Stomach smooth muscle (tissue), 2 donors: ENCODE data around the gene KRTAP3-1.

Source experiments
- H3K27ac ChIP-seq: one replicate; pipeline ENCODE4 v1.7.0; 2013; ENCODE audit warnings: mild to moderate bottlenecking, low read length, inconsistent platforms
- H3K27me3 ChIP-seq, 2 donors: one replicate each; pipeline ENCODE4 v1.7.0; 2013; ENCODE audit warnings: low read length in 2 of 2; ENCODE audit not compliant: insufficient read depth in 2 of 2, control insufficient read depth in 1 of 2
- H3K36me3 ChIP-seq, 2 donors: one replicate each; pipeline ENCODE4 v1.7.0; 2013; ENCODE audit warnings: low read length in 2 of 2; ENCODE audit not compliant: control insufficient read depth in 2 of 2, insufficient read depth in 2 of 2
- H3K4me1 ChIP-seq: one replicate; pipeline ENCODE4 v1.7.0; 2013; ENCODE audit warnings: low read length; ENCODE audit not compliant: control insufficient read depth, insufficient read depth
- H3K4me3 ChIP-seq, 2 donors: one replicate each; pipeline ENCODE4 v1.7.0; 2013; ENCODE audit warnings: low read length in 2 of 2
- H3K9ac ChIP-seq, 2 donors: one replicate each; pipeline ENCODE4 v1.7.0; 2013; ENCODE audit warnings: low read length in 2 of 2, mild to moderate bottlenecking in 1 of 2
- H3K9me3 ChIP-seq, 2 donors: one replicate each; pipeline ENCODE4 v1.7.0; 2013; ENCODE audit warnings: low read length in 2 of 2; ENCODE audit not compliant: control insufficient read depth in 2 of 2
- donor health status: healthy.
- donor health status: Pancreatic carcinoma.

Gene KRTAP3-1

GRCh38 chr17:40978575-40979151 is 30.3 kb downstream of the KRTAP3-1 start:
- Histone ChIP-seq H3K4me3 (no peak overlapping the region), H3K9ac (no peak overlapping the region), H3K4me1 (peaks cover 3% of the 10 kb centered on the region), H3K27ac (no peak overlapping the region), H3K36me3 (no peaks in the 10 kb centered on the region), H3K27me3 (peaks cover 0 to 11% of the 10 kb centered on the region in 2 donors), H3K9me3 (no peaks in the 10 kb centered on the region)

- Histone ChIP-seq H3K4me3 (no peak overlapping the region), H3K9ac (no peak overlapping the region), H3K9me3 (no peaks in the 10 kb centered on the region), H3K27me3 (peaks cover 0 to 7% of the 10 kb centered on the region in 2 donors), H3K4me1 (no peaks in the 10 kb centered on the region), H3K36me3 (no peaks in the 10 kb centered on the region), H3K27ac (no peak overlapping the region)
Observed at GRCh38 chr17:40975516-40975915, 33.4 kb downstream of the KRTAP3-1 start.

- Histone ChIP-seq H3K4me3 (no peak overlapping the region), H3K27ac (no peak overlapping the region), H3K9ac (no peak overlapping the region), H3K27me3 (peaks cover 0 to 7% of the 10 kb centered on the region in 2 donors), H3K4me1 (no peaks in the 10 kb centered on the region), H3K36me3 (no peaks in the 10 kb centered on the region), H3K9me3 (no peaks in the 10 kb centered on the region)
Observed at GRCh38 chr17:40974366-40974765, 34.6 kb downstream of the KRTAP3-1 start.

GRCh38 chr17:40967582-40967981 is 41.3 kb downstream of the KRTAP3-1 start:
- no peaks in the 10 kb centered on the region for H3K36me3 ChIP-seq
- H3K9me3 ChIP-seq = peaks cover 3% of the 10 kb centered on the region in 2 donors
- H3K27me3 ChIP-seq = no peaks in the 10 kb centered on the region
- no peaks in the 10 kb centered on the region for H3K4me1 ChIP-seq
- H3K4me3 ChIP-seq = no peak overlapping the region
- no peak overlapping the region for H3K27ac ChIP-seq
- H3K9ac ChIP-seq = no peak overlapping the region

GRCh38 chr17:40966848-40967247 is 42.1 kb downstream of the KRTAP3-1 start, which contains the start of gene KRT39:
Gene KRT39 (minus strand): TSS chr17:40966948. CDS start chr17:40966856, 92 bp downstream.
- H3K27me3 ChIP-seq = no peaks in the 10 kb centered on the region
- no peak within 1 kb of the TSS for H3K27ac ChIP-seq
- H3K9me3 ChIP-seq = peaks cover 3% of the 10 kb centered on the region in 2 donors
- no peak within 1 kb of the TSS for H3K9ac ChIP-seq
- H3K4me1 ChIP-seq = no peaks in the 10 kb centered on the region
- no peak within 1 kb of the TSS for H3K4me3 ChIP-seq
- no peaks in the 10 kb centered on the region for H3K36me3 ChIP-seq

- H3K27ac ChIP-seq = no peak overlapping the region
- no peaks in the 10 kb centered on the region for H3K36me3 ChIP-seq
- peaks cover 3% of the 10 kb centered on the region in 2 donors for H3K9me3 ChIP-seq
- no peak overlapping the region for H3K4me3 ChIP-seq
- H3K27me3 ChIP-seq = peaks cover 0 to 4% of the 10 kb centered on the region in 2 donors
- no peak overlapping the region for H3K9ac ChIP-seq
- no peaks in the 10 kb centered on the region for H3K4me1 ChIP-seq
Observed at GRCh38 chr17:40963838-40964237, 45.1 kb downstream of the KRTAP3-1 start.

- Histone ChIP-seq H3K36me3 (no peaks in the 10 kb centered on the region), H3K9ac (no peak overlapping the region), H3K4me1 (no peaks in the 10 kb centered on the region), H3K4me3 (no peak overlapping the region), H3K27ac (no peak overlapping the region), H3K27me3 (peaks cover 0 to 4% of the 10 kb centered on the region in 2 donors), H3K9me3 (peaks cover 3% of the 10 kb centered on the region in 2 donors)
Observed at GRCh38 chr17:40962059-40962561, 46.8 kb downstream of the KRTAP3-1 start.

GRCh38 chr17:40961591-40961990 is 47.3 kb downstream of the KRTAP3-1 start:
- Histone ChIP-seq H3K4me1 (no peaks in the 10 kb centered on the region), H3K36me3 (no peaks in the 10 kb centered on the region), H3K27ac (no peak overlapping the region), H3K4me3 (no peak overlapping the region), H3K9me3 (peaks cover 3% of the 10 kb centered on the region in 2 donors), H3K27me3 (peaks cover 0 to 4% of the 10 kb centered on the region in 2 donors), H3K9ac (no peak overlapping the region)

GRCh38 chr17:40960144-40960543 is 48.8 kb downstream of the KRTAP3-1 start:
- peaks cover 3% of the 10 kb centered on the region in 2 donors for H3K9me3 ChIP-seq
- no peaks in the 10 kb centered on the region for H3K36me3 ChIP-seq
- no peak overlapping the region for H3K9ac ChIP-seq
- no peaks in the 10 kb centered on the region for H3K4me1 ChIP-seq
- peaks cover 0 to 4% of the 10 kb centered on the region in 2 donors for H3K27me3 ChIP-seq
- no peak overlapping the region for H3K4me3 ChIP-seq
- no peak overlapping the region for H3K27ac ChIP-seq
